GM18858 (cell line): ENCODE measurements around the gene MCM10.
"Not testable (repeated sequence)": the region's sequence is repeated elsewhere in the genome, so short reads cannot be mapped to it uniquely, and the experiment has no call there.

Source experiments
- ATAC-seq: cut with Tn5 transposase; IDR thresholded peaks from one replicate; pipeline ENCODE4 v1.9.1; 2021; ENCODE audit not compliant: unreplicated experiment

MCM10 gene

DNA sequence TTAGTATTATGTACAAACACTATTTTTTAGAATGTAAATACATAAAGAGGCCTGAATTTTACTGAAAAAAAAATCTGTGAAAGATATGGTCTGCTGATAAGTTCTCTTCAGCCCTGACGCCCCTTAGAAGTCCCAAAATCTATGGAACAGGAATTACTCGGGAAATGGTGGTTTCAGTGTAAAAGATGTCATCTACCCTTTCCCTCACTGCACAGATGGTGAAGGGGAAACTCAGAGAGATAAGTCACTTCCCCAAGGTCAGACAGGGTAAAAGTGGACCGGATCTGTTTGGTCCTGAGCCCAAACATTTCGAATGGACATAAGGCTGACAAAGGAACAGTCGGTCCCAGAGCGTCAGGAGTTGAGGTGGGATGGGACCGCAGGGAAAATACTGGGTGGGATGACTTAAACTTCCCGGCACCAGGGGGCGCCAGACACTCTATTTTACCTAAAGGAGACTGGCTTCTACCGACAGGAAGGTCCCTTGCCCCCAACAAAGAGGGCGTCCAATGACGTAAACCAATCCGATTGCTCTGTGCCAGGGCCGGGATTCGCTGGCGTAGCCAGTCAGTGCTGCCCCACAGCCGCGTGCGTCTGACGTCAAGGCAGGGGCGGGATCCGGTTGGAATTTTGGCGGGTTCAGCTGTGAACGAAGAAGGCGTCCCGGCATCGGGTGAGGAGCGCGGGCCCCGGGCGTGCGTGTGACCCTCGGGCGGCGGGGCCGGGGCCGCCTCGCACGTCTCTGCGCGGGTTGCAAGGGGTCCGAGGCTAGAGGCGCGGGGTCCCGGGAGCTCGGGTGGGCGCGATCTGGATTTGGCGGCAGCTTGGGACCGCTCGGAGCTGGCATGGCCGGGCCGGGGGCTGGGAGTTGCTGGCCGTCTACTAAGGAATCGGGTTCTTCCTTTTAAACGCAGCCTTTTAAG, at the start of gene MCM10:
Gene MCM10, plus strand, starts transcription at position 625 of the 923 bp plus-strand sequence. CDS start 2,645 bp downstream, outside the sequence.
- peak; percentile 99 for ATAC-seq

DNA sequence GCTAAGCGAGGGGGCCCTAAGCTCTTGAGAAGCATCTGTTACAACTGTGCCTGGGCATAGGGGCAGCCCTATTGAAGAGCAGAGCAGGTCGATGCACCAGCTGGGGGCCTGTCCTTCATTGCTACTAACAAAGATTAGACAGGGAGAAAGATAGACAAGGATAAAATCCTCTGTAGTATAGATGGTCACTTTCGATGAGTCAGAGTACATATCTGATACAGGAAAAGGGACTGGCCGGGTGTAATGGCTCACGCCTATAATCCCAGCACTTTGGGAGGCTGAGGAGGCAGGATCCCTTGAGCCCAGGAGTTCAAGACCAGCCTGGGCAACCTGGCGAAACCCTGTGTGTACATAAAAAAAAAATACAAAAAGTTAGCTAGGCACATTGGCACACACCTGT, 47.8 kb upstream of the MCM10 start:
- no peak for ATAC-seq

DNA sequence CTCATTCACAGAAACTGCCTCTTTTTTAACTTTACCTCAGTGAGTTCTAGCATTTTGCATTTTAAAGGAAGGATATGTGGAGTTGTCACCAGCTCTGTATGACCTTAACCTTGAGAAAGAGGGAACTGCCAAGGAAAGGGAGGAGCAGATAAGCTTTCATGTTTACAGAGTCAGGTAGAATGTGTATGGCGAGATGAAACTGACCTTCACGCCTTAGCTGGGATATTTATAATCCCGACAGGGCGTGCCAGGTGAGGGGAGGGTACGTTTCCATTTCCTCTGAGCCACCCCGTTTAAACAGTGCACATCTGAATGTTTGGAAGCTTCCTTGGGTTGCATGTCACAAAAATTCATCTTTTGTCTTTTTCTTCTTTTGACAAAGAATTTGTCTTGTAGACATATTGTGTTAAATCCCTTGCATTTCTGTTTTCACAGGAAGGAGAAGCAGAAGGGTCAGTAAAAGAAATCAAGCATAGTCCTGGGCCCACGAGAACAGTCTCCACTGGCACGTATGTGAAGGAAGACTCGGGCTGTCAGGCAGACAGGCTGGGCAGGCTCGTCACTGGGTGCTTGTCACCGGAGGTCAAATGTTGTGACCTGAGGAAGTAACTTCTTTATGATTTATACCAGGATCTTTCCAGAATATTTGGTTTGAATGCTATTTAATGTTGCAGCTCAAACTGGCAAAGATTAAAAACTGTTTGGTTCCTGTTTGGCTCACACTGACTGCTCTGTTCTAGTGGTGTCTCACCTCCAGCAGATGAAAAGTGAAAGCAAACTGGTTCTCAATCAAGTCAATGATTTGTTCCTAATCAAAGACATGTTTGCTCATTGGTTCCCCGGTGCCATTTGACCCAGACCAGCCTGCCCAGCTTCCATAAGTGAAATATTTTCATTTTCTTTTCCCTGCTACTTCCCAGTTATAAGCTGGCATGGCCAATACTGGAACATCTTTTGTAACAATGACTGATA, 45.2 kb upstream of the MCM10 start:
- ATAC-seq, result no peak

DNA sequence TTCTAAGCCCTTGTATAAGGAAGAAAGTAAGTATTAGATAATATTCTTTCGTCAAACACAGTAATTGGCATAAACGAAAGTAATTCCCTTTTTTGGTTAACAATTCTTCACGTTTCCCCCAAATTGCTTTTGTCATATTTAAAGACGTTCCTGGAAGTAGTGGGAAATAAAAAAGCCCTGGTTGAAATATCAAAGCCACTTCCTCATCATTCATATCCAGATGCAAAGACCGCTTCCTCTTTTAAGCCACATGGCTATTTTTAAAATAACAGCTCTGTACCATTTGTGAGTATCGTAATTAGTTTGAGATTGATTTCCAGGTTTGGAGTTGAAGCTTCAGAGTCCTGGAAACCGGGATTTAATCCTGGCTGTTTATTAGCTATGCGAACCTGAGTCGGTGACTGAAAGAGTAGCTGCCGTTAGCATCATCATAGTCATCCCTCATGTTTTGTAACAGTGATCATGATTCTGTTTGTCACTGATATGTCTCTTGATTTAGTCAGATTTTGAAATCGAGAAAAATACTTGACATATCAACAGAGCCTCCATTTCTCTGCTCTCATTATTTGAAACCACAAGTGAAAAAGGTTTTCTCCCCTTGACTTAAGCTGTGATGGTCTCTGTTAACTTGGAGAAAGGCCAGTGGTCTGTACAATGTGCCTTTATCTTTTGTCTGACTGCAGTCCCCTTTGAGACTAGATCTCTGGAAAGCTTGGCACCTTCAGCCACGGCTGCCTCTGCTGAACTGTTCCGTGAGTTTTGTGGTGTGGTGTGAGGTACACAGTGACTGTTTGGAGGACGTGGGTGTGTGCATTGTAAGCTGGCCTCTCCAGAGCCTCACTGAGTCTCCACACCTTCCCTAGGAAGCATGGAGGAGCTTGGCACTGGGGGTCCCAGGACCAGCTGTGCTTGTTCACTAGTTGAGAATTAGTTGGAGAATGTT, 43.2 kb upstream of the MCM10 start:
- ATAC-seq, result no peak

DNA sequence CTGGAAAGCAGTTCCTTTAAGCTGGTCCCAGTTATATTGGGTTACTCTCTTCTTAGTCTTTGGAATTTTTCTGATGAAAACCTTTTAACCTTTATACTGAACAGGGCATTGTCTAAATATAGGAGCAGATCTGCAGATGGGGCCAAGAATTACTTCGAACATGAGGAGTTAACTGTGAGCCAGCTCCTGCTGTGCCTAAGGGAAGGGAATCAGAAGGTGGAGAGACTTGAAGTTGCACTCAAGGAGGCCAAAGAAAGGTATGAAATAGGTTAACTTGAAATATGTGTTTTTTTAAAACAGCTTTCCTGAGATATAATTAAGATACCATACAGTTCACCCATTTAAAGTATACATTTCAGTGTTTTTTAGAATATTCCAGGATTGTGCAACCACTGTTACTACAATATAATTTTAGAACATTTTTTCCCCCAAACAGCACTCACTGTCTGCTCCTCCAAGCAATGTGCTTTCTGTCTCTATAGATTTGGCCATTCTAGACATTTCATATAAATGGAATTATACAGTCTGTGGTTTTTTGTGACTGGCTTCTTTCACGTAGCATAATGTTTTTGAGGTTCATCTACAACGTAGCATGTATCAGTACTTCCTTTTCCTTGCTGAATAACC, 42.5 kb upstream of the MCM10 start:
- no peak for ATAC-seq

DNA sequence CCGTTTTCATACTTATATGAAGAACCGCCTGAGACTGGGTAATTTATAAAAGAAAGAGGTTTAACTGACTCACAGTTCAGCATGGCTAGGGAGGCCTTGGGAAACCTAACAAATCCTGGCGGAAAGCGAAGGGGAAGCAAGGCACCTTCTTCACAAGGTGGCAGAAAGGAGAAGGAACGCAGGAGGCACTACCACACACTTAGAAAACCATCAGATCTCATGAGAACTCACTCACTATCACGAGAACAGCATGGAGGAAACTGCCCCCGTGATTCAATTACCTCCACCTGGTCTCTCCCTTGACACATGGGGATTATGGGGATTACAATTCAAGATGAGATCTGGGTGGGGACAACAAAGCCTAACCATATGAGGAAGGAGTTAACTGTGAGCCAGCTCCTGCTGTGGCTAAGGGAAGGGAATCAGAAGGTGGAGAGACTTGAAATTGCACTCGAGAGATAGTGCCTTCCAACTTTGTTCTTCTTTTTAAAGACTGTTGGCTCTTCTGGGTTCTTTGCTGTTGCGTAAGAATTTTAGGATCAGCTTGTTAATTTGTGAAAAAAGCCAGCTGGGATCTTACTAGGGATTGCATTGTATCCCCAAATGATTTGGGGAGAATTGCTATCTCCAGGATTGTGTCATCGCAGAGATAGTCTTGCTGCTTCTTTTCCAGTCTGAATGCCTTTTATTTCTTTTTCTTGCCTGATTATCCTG, 40.4 kb upstream of the MCM10 start:
- ATAC-seq, result no peak

DNA sequence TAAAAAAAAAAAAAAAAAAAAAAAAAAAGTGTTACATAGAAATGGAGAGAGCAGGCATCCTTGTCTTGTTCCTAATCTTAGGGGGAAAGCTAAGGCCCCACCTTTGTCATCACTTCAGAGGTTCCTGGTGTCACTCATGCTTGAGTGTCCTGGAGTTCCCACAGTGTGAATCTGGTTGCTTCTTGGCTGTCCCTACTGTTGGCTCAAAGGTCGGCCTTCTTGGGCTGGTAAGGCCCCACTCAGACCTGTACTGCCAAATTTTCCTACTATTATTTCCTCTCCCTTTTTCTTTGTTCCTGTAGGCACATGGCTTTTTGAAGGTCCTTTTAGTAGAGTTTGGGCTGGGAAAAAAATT, 39.9 kb upstream of the MCM10 start:
- no peak for ATAC-seq

DNA sequence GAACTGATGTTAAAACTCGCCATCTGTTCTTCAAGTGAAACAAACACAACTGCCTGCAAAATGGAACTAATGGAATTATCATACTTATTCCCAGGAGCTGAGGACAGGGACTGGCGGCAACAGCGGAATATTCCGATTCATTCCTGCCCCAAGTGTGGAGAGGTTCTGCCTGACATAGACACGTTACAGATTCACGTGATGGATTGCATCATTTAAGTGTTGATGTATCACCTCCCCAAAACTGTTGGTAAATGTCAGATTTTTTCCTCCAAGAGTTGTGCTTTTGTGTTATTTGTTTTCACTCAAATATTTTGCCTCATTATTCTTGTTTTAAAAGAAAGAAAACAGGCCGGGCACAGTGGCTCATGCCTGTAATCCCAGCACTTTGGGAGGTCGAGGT, 24.7 kb upstream of the MCM10 start:
- no peak for ATAC-seq

DNA sequence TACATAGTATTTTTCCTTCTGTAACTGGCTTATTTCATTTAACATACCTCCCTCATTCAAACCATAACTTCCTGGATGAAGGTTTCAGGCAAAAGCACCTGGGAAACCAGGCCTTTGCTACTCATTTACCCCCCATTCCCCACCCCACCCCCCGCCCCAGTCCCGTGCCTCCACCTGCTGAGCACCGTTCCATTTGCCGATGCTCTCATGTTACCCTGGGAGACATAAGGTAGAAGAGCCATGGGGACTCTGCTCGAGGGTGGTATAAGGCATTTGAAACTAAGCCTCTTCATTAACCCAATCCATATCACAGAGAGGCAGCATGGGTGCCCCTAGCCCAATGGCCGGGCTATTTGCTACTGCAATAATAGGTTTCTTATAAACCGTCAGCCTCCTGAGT, 22.2 kb upstream of the MCM10 start:
- ATAC-seq, result no peak

DNA sequence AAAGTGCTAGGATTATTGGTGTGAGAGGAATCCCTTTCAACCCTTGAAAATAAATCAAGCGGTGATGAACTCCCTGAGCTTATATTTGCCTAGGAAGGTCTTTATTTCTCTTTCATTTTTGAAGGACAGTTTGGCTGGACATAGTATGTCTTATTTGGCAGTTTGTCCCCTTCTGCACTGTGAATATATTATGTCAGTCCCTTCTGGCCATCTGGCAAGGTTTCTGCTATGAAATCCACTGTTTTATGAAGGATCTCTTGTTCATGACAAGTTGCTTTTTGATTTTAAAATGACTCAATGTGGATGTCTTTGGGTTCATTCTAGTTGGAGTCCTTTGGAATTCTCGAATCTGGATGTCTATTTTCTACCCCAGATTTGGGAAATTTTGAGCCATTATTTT, 21.7 kb upstream of the MCM10 start:
- ATAC-seq, result no peak

DNA sequence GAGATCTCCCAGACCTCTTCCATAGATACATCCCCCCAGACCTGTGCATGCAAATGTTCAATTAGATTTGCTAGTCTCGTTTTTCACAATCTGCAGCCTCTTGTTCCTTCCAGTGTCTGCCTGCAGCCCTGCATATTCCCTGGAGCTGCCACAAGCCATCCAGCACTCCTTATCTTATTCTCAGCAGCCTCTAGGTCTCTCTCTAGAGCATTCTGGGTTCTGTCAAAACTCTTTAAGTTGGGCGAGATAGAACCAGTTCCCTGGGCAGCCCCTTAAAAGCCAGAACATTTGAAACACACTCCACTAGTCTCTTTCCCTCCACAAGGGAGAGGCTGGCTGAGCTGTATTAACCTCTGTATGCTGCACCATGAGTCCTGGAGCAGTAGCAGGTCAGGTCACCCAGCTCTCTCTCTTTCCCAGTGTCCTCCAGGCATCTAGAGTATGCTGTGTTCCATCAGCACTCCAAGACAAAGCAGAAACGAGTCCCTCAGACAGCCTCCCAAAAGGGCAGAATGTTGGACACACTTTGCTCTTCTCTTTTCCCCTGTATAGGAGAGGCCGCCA, 20.6 kb upstream of the MCM10 start:
- no peak for ATAC-seq

DNA sequence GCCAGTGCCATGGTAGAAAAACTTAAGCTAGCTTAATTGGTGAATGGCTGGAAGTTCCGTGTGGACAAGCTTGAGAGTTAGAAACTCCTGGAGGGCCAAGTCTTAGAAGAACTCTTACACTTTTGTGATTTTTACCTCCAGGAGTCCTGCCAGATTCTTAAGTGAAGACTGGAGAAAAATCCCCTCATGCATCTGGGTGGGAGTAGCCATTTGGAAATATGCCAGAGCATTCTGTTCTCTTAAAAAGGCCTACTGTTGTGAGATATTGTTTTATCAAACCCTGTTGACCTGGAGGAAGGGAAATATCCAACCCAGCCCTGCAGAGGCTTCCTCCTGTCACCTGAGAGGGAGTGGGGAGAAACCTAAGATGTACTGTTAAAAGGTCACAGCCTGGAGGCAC, 17.6 kb upstream of the MCM10 start:
- no peak for ATAC-seq

DNA sequence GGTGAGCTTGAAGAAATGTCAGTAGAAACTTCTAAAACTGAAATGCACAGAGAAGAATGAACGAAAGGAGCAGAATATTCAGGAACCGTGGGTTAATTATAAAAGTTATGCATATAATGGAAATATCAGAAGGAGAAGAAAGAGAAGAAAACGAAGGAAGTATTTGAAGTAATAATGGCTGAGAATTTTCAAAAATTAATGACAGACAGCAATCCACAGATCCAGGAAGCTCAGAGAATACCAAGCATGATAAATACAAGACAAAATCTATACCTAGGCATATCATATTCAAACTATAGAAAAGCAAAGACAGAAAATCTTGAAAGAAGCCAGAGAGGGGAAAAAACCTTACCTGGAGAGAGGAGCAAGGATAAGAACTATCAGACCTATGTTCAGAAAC, 16.5 kb upstream of the MCM10 start:
- no peak for ATAC-seq

DNA sequence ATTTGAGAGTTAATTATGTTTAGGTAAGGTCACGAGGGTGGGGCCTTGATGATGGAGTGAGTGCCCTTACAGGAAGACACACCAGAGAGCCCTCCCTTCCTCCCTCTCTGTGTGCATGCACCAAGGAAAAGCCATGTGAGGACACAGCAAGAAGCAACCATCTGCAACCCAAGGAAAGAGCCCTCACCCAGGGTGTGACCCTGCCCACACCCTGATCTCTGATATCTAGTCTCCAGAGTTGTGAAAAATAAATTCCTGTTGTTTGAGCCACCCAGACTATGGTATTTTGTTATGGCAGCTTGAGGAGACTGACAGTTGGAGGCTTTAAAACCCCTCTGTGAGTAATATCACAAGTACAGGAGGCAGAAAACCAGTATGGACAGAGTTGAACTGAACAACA, 15.0 kb upstream of the MCM10 start:
- ATAC-seq, result no peak

DNA sequence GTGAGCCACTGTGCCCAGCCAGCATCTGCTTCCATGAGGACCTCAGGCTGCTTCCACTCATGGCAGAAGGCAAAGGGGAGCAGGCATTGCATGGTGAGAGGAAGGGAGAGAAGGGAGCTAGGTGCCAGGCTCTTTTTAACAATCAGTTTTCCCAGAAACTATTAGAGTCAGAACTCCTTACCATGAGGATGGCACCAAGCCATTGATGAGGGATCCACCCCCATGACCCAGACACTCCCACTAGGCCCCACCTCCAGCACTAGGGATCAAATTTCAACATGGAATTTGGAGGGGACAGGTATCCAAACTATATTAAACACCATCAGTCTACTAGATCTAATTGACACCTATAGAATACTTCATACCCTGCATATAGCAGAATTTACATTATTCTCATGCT, 14.2 kb upstream of the MCM10 start:
- no peak for ATAC-seq

DNA sequence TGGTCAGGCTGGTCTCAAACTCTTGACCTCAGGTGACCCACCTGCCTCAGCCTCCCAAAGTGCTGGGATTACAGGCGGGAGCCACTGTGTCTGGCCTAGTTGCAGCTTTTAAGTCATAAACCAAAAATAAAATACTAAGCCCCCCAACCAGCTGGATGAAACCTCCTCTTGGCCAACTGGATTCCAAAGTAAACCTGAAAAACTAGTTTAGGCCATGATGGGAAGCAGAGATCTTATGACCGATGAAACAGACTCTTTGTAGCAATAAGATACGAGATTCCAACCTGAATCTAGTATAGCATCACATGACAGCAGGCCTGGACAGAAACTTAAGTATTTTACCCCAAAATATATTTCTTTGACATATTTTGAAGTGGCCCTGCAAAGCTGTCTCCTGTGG, 9.1 kb upstream of the MCM10 start:
- ATAC-seq, result no peak

DNA sequence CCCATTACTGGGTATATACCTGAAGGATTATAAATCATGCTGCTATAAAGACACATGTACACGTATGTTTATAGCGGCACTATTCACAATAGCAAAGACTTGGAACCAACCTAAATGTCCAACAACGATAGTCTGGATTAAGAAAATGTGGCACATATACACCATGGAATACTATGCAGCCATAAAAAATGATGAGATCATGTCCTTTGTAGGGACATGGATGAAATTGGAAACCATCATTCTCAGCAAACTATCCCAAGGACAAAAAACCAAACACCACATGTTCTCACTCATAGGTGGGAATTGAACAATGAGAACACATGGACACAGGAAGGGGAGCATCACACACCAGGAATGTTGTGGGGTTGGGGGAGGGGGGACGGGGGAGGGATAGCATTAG, 5.5 kb upstream of the MCM10 start:
- not testable (repeated sequence) for ATAC-seq

DNA sequence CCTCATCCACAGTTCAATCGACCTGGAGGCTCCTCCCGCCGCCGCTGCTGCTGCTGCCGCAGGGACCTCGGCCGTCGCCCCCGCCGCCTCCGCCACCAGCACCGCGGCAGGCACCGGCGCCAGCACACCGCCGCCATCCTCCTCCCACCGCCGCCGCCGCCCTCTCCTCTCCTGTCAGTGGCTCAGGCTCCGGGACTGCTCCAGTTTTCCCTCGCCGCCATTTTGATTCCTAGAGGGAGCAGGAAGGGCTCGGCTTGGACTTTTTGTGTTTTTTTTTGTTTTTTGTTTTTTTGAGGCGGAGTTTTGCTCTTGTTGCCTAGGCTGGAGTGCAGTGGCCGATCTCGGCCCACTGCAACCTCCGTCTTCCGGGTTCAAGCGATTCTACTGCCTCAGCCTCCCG, 3.0 kb upstream of the MCM10 start:
- no peak for ATAC-seq

DNA sequence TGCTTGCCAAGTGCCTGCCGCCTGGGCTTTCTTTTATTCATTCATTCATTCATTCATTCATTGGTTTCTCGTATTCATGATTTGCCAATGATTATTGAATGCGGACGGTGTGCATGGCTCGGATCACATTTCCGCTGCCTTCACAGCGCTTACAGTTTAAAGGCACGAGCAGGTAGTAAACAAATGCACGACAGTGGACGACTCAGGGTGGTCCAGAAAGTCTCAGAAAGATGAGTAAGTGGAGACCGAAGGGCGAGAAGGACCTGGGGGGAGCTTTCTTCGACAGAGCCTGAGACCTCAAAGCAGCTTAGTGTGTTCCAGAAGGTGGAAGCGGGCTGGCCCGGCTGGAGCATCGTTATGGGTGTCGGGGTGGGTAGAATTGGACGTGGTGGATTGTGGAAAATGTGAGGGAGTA, 506 bp downstream of the MCM10 start:
- ATAC-seq, result no peak
